ENCODE measurements around the gene FMOD. TPM values are rescaled to one million over a fixed set of nuclear protein-coding genes. Genes with fewer than 3 reads are reported as not detected.

FMOD gene
- total RNA-seq, 1 donor from 2014 or later: 1.7 TPM

GRCh38 chr1:203361945-203362719 is 11.2 kb upstream of the FMOD start:
- ATAC-seq (no peak), DNase-seq (ENCODE audit: low spot score) (no peak)

DNA sequence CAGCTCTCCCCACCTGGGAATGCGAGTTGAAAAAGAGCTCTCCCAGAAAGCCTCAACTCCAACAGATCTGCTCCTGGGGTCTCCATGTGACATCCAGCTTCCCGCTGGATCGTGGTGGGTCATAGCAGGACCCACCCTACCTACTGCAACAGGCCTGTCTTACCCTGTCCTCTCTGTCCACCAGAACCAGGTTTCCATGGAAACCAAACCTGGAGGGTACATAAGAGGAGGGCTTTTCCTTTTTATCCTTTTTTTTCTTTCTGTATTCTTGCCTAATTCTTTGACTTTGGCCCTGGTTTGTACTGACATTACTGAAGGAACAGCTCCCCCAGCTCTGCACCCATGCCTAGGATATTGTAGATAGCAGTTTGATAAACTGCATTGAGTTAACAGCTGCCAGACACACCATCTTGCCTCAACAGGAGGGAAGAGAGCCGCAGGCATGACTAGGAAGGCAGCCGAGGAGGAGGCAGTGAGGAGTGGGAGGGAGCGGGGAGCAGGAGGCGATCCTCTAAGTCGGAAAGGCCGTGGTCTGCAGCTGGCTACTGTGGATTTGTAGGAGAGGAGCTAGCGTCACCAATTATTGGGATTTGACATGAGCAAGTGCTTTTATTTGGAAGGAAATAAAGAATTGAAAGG is 9.7 kb upstream of the FMOD start:
- ATAC-seq (no peak), DNase-seq (ENCODE audit: low spot score) (no peak)

DNA sequence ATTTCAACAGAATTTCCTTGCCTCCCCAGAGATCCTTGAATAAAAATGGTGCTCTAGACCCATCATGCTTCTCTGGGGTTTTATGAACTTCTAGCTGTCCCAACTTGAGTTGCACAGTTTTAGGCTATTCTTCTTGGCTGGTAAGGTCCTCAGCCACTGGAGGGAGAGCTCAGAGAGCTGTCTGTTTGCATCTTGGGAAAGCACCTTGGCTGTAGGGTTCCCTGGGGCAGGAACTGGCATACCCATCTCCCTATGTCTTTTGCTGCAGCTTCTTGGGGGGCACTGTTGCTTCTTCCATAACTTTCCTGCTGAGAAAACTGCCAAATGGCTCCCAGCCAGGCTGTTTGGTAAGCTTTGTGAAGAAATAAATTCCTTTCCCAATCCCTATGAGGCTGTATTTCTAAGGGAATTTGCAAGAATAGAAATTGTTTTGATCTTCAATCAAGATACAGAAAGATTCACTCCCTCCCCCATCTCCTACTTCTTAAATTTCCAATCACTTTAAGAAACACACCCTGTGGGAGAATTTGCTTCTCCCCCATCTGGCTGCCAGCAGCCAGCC is 8.2 kb upstream of the FMOD start:
- DNase-seq (ENCODE audit: low spot score) (no peak), ATAC-seq (no peak)

- ATAC-seq: no peak
- DNase-seq (ENCODE audit: low spot score): no peak
These were observed 3.3 kb upstream of the FMOD start for GRCh38 chr1:203354246-203354645.

DNA sequence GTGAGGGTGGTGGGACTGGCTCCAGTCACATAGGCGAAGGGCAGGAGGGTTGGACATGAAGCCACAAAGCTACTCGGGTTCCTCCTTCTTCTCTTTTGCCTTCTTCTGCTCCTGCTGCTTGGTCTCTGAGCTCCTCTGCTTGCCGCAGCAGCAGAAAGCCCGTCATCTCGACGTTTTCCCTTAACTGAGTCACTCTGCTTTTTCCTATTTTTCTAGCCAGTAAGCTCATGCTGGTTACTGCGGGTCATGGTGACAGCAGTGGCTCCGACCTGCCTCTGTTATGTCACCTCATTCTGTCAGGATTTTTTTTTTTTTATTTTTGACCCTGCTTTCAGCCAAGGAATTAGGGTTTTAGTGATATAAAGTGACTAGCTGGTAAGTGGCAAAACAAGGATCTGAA is 2.6 kb upstream of the FMOD start:
- DNase-seq (ENCODE audit: low spot score): no peak
- no peak for ATAC-seq

- no peak for DNase-seq (ENCODE audit: low spot score)
These were observed 973 bp downstream of the FMOD start for GRCh38 chr1:203349773-203350524.

DNA sequence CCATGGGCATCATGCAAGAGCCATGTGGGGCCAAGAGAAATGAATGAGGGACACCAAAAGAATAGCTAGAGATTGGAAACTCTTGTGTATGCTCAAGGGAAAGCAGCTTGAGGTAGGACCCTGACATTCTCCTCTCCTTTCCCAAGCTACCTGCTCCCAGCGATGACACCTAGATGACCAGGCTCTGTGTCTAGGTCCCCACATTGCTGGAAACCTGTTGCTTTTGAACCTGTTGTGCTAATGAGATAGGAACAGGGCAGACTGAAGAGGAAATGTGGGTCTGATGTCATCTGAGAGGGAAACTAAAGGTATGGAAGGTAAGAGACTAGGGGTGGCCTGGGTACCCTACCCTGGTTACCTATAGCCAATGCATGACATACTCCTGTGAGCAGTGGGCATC is 1.8 kb downstream of the FMOD start:
- DNase-seq (ENCODE audit: low spot score): no peak
- ATAC-seq: no peak

More at GRCh38 chr1:203349773-203350524, 973 bp downstream of the FMOD start:
- ATAC-seq: no peak

DNA sequence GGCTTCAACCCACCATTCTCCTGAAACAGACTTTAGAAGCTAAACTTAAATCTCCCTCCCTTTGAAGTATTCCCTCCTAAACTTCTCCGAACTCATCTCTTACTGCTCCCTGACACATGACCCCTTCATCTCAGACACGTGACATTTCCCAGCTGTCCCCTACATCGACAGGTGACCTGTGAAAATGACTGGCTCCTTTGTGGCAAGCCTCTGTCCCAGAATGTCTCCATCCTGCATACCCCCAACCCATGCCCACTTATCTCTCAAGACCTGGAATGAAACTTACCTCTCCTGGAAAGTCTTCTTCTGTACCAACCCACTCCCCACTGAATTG is 4.2 kb downstream of the FMOD start:
- ATAC-seq (no peak), DNase-seq (ENCODE audit: low spot score) (no peak)

DNA sequence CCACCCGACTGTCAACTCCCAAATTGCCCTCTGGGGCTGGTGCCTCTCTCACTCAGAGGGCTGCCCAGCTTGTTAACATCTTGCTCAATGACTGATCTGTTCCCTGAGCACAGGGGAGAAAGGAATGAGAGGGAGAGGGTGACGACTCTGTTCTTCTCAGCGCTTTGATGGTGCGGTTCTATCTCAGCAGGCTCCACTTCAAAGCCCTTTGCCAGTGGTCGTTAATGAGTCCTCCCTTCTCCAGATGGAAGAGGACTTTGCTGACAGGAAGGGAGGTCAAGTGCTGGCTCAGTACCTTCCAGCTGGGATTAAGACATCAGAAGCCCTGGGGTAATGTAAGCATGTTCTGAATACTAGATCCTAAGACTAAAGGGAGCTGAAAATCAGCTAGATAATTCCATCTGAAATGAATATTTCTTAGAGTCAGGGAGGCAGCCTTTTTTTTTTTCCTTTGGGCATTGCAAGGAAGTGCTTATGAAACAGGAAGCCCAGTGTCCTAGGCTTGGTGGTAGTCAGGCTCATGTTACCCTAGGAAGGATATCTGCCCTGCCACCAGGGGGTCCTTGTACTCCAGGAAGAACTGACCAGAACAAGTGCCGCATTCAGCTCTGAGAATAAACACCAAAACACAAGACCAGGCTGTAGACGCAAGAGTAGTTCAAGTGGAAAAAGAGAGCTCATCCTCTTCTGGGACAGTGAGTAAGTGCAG is 4.7 kb downstream of the FMOD start:
- no peak for DNase-seq (ENCODE audit: low spot score)

GRCh38 chr1:203343956-203344754 is 6.8 kb downstream of the FMOD start:
- DNase-seq (ENCODE audit: low spot score) (no peak), ATAC-seq (no peak)

More for the DNA sequence above, 4.7 kb downstream of the FMOD start:
- no peak for ATAC-seq

- ATAC-seq (peak; percentile 82), DNase-seq (ENCODE audit: low spot score) (no peak)
These were observed 8.6 kb downstream of the FMOD start for GRCh38 chr1:203342192-203342940.

- DNase-seq (ENCODE audit: low spot score): peak; percentile 82
- ATAC-seq: peak; percentile 91
These were observed 10.7 kb downstream of the FMOD start for GRCh38 chr1:203340112-203340790.

DNA sequence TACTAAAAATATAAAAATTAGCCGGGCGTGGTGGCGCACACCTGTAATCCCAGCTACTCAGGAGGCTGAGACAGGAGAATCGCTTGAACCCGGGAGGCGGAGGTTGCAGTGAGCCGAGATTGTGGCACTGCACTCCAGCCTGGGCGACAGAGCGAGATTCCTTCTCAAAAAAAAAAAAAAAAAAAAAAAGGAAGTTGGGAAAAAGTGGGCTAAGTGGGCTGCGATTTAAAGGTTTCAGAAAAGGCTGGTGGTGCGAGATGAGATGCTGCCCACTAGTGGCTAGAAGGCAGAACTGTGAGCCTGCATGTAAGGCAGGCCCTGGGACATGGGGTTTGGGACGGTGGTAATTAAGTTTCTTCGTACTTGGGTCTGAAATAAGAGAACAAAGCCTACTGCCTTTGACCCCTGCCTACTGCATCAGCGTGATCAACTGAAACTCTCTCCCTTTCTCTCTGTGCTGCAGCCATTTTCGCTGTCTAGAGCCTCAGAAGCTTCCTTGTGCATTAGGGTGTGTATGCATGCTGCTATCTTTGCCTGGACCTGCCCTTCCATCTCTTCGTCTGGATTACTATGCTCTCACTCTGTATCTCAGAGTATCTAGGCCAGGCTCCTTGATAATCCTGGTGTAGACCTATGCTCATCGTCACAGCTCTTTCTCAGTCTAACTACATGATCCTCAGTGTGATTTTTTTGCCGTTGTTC is 12.4 kb downstream of the FMOD start:
- no peak for DNase-seq (ENCODE audit: low spot score)
- ATAC-seq: peak; percentile 53

- DNase-seq (ENCODE audit: low spot score) (no peak), ATAC-seq (peak; percentile 64)
These were observed 14.8 kb downstream of the FMOD start for GRCh38 chr1:203336097-203336496.

DNA sequence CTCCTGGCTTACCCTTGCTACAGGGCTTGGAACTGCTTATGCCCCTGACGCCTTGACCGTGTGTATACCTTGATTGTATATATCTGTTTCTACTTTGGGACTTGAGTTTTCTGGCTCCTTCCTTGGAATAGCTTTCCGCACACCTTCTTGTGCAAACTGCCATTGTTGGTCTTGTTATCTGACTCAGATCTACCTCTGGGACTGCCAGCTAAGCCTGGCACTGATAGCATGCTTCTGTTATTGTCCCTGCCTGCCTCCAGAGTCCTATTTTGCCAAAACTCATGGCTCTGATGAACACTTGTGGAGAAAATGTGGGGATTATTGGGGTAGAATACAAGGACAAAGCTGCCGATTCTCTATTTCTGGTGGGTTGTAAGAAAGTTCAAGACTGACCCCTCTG is 15.4 kb downstream of the FMOD start:
- DNase-seq (ENCODE audit: low spot score) (no peak), ATAC-seq (no peak)

GRCh38 chr1:203331224-203331623 is 19.7 kb downstream of the FMOD start:
- DNase-seq (ENCODE audit: low spot score): no peak
- ATAC-seq: no peak

- DNase-seq (ENCODE audit: low spot score) (no peak), ATAC-seq (no peak)
These were observed 22.2 kb downstream of the FMOD start for GRCh38 chr1:203328714-203329122.
